ENCODE data around the gene UBE2E3.

The UBE2E3 gene

DNA sequence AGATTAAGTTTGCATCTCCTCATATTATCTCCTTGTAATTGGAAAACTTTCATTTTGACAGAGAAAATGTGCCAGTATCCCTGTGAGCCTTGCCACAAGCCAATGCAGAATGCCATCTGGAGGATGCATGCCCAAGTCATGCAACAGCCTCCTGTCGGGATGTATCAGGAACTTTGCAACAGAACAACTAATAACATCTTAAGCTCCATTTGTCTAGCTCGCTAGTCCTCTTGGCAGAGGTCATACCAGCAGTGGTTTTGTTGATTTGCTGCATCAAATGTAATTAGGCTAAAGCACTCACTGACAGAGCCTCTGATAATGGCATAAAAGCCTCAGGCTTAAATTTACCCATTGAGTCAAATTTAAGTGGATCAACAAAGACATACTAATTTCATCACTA is 125.8 kb downstream of the UBE2E3 start:
- TF ChIP-seq ZNF274 (IDR thresholded peaks at IDR 0.05; ENCODE audit: low read depth, low read length), result no peak
- H3K4me3 ChIP-seq (ENCODE audit: low read length), result no peak overlapping the region

DNA sequence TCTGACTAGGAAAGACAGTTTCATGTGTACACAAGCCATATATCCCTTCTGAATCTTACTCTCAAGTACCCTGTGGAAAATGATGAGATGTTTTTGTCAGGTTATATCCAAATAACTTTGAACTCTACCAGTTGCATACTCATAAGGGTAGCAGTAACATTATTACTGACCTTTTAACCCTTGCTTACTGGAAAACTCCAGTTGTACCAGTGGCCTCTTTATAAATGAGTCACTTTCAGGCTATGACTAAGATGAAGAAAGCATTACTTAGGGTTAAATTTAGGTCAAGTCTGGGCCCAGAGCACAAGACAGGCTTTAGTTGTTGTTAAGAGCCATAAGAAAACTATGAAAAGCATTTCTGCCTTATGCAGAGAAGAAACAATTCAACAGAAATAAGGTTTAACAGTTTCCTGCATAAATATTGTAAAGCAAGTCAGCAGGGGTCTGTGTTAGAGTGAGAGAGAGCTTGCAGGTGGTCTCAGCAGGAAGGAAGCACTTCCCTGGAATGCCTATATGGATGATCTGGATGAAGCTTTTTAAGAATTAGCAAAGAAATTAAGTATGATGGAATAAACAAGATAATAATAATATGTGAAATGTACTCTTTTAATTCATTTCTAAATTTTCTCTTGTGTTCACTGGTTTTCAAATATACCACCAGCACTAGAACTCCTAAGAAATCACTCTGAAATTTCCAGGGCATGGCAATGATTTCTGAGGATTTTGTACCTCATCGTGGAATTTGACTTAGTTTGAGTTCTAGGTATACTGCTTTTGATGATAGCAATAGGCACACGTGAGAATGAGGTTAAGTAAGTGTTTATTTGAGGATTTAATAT is 126.6 kb downstream of the UBE2E3 start:
- TF ChIP-seq ZNF274 (IDR thresholded peaks at IDR 0.05; ENCODE audit: low read depth, low read length), result no peak
- no peak overlapping the region for H3K4me3 ChIP-seq (ENCODE audit: low read length)

DNA sequence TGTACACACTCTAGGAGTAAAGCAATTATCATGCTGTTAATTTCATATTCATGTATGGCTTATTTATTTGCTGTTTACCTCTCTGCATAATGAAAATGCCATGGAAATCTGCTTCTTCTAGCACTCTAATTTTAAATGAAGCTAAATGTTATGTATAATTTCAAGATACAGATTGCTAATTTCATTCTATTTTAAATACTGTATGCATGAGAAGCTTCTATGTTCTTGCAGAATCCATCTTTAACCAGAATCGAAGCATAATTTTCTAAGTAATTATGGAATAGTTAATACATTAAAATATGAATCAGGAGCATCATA is 127.2 kb downstream of the UBE2E3 start:
- H3K4me3 ChIP-seq (ENCODE audit: low read length), result no peak overlapping the region
- no peak for TF ChIP-seq ZNF274 (IDR thresholded peaks at IDR 0.05; ENCODE audit: low read depth, low read length)

DNA sequence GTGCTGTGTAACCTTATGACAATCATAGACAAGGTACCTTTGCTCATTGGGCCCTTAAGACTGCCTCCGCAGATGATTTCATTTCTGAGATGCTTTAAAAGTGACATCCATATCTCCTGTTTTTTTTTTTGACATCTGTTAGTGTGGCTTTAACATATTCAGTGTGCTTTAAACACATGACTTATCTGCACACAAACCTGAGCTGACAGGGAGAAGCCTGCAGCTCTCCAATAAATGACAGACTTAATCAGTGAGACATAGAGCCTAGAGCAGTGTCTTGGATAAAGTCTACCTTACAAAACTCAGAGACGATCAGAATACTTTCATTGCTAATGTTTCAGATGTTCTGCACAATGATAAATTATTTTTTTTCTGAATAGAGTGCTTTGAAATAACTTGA is 130.7 kb downstream of the UBE2E3 start:
- no peak overlapping the region for H3K4me3 ChIP-seq (ENCODE audit: low read length)
- no peak for TF ChIP-seq ZNF274 (IDR thresholded peaks at IDR 0.05; ENCODE audit: low read depth, low read length)

DNA sequence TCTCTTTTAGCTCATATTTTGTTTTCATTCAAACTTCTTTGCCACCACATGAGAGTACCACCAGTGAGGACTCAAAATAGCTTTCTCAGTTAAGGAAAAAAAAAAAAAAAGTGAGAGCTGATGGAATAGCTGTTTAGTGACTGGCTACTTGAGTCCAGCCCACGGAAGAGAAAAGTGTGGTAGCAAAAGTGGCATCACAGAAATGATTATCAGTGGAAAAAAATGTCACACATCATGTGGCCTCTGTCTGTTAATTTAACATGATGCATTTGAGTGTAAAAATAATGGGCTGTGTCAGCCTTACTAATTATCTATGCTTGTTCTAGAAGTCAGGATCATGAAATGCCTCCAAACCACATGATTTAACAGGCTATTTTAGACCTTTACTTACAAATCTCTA is 132.5 kb downstream of the UBE2E3 start:
- no peak overlapping the region for H3K4me3 ChIP-seq (ENCODE audit: low read length)
- no peak for TF ChIP-seq ZNF274 (IDR thresholded peaks at IDR 0.05; ENCODE audit: low read depth, low read length)

Data from GM08714 (cell line).